Measurements from ENCODE around the gene TM2D3.

The TM2D3 gene

GRCh38 chr15:101692801-101693598 lies 40.8 kb upstream of the TM2D3 start:
- TF ChIP-seq CTCF (IDR thresholded peaks at IDR 0.05; ENCODE audit: poor library complexity, severe bottlenecking) = no peak
- DNase-seq (ENCODE audit: low spot score) = no peak
- peak overlapping the region; percentile 43 for H3K27ac ChIP-seq (ENCODE audit: poor library complexity, severe bottlenecking)

GRCh38 chr15:101689901-101690300 lies 37.7 kb upstream of the TM2D3 start:
- no peaks in the 10 kb centered on the region for H3K27me3 ChIP-seq (ENCODE audit: insufficient read depth, poor library complexity, severe bottlenecking)
- peaks cover 19% of the 10 kb centered on the region for H3K4me1 ChIP-seq (ENCODE audit: insufficient read depth, poor library complexity, severe bottlenecking)
- peaks cover 6% of the 10 kb centered on the region for H3K36me3 ChIP-seq (ENCODE audit: low read depth)
- DNase-seq (ENCODE audit: low spot score) = no peak
- no peaks in the 10 kb centered on the region for H3K9me3 ChIP-seq (ENCODE audit: severe bottlenecking)
- ATAC-seq (ENCODE audit: low read depth) = peak; percentile 36; the same call in 1 of the 3 replicates
- no peak overlapping the region for H3K27ac ChIP-seq (ENCODE audit: poor library complexity, severe bottlenecking)
- H3K4me3 ChIP-seq (ENCODE audit: severe bottlenecking) = no peak overlapping the region
- no peak for TF ChIP-seq CTCF (IDR thresholded peaks at IDR 0.05; ENCODE audit: poor library complexity, severe bottlenecking)

More at GRCh38 chr15:101692801-101693598, 40.8 kb upstream of the TM2D3 start:
- H3K4me3 ChIP-seq (ENCODE audit: severe bottlenecking) = no peak overlapping the region
- H3K9me3 ChIP-seq (ENCODE audit: severe bottlenecking) = no peaks in the 10 kb centered on the region
- H3K36me3 ChIP-seq (ENCODE audit: low read depth) = peaks cover 4% of the 10 kb centered on the region; the same call in 1 of the 2 replicates
- peak; percentile 94 for ATAC-seq (ENCODE audit: low read depth)
- no peaks in the 10 kb centered on the region for H3K27me3 ChIP-seq (ENCODE audit: insufficient read depth, poor library complexity, severe bottlenecking)
- H3K4me1 ChIP-seq (ENCODE audit: insufficient read depth, poor library complexity, severe bottlenecking) = peaks cover 13% of the 10 kb centered on the region

GRCh38 chr15:101686718-101687117 lies 34.5 kb upstream of the TM2D3 start:
- no peak overlapping the region for H3K27ac ChIP-seq (ENCODE audit: poor library complexity, severe bottlenecking)
- H3K4me3 ChIP-seq (ENCODE audit: severe bottlenecking) = no peak overlapping the region
- DNase-seq (ENCODE audit: low spot score) = no peak
- no peak for TF ChIP-seq CTCF (IDR thresholded peaks at IDR 0.05; ENCODE audit: poor library complexity, severe bottlenecking)
- H3K27me3 ChIP-seq (ENCODE audit: insufficient read depth, poor library complexity, severe bottlenecking) = no peaks in the 10 kb centered on the region
- peaks cover 18% of the 10 kb centered on the region for H3K36me3 ChIP-seq (ENCODE audit: low read depth)
- H3K9me3 ChIP-seq (ENCODE audit: severe bottlenecking) = no peaks in the 10 kb centered on the region
- no peak for ATAC-seq (ENCODE audit: low read depth)
- H3K4me1 ChIP-seq (ENCODE audit: insufficient read depth, poor library complexity, severe bottlenecking) = peaks cover 12% of the 10 kb centered on the region

GRCh38 chr15:101684877-101685276 lies 32.7 kb upstream of the TM2D3 start:
- peak overlapping the region; percentile 48 for H3K27ac ChIP-seq (ENCODE audit: poor library complexity, severe bottlenecking)
- DNase-seq (ENCODE audit: low spot score) = no peak
- H3K4me3 ChIP-seq (ENCODE audit: severe bottlenecking) = no peak overlapping the region
- H3K36me3 ChIP-seq (ENCODE audit: low read depth) = peaks cover 21% of the 10 kb centered on the region
- no peak for ATAC-seq (ENCODE audit: low read depth)
- H3K4me1 ChIP-seq (ENCODE audit: insufficient read depth, poor library complexity, severe bottlenecking) = peaks cover 12% of the 10 kb centered on the region
- no peaks in the 10 kb centered on the region for H3K9me3 ChIP-seq (ENCODE audit: severe bottlenecking)
- no peak for TF ChIP-seq CTCF (IDR thresholded peaks at IDR 0.05; ENCODE audit: poor library complexity, severe bottlenecking)
- H3K27me3 ChIP-seq (ENCODE audit: insufficient read depth, poor library complexity, severe bottlenecking) = no peaks in the 10 kb centered on the region

GRCh38 chr15:101684384-101684783 lies 32.2 kb upstream of the TM2D3 start:
- peaks cover 21% of the 10 kb centered on the region for H3K36me3 ChIP-seq (ENCODE audit: low read depth)
- no peak for TF ChIP-seq CTCF (IDR thresholded peaks at IDR 0.05; ENCODE audit: poor library complexity, severe bottlenecking)
- DNase-seq (ENCODE audit: low spot score) = no peak
- H3K27me3 ChIP-seq (ENCODE audit: insufficient read depth, poor library complexity, severe bottlenecking) = no peaks in the 10 kb centered on the region
- peak; percentile 97 for ATAC-seq (ENCODE audit: low read depth)
- no peak overlapping the region for H3K4me3 ChIP-seq (ENCODE audit: severe bottlenecking)
- H3K27ac ChIP-seq (ENCODE audit: poor library complexity, severe bottlenecking) = peak overlapping the region; percentile 48
- peaks cover 12% of the 10 kb centered on the region for H3K4me1 ChIP-seq (ENCODE audit: insufficient read depth, poor library complexity, severe bottlenecking)
- H3K9me3 ChIP-seq (ENCODE audit: severe bottlenecking) = no peaks in the 10 kb centered on the region

All from RWPE2 (cell line).